Naive thymus-derived CD4-positive, alpha-beta T cell (primary cell): ENCODE results near the gene CACHD1. TPM values are rescaled to one million over a fixed set of nuclear protein-coding genes. Genes with fewer than 3 reads are reported as not detected.

Experiments used
- ATAC-seq: fragments of 150-1000 bp; cut with Tn5 transposase; 2 replicates; pipeline ENCODE4 v1.10.0; 2021; ENCODE audit warnings: mild to moderate bottlenecking, moderate library complexity
- CTCF ChIA-PET: fragments of 350-600 bp; sonication (Branson Sonifier 250); formaldehyde crosslinking; loops from one replicate; lab custom pipeline; 2021; ENCODE audit warnings: antibody characterized with exemption; lab: Charles Lee
- POLR2A ChIA-PET: fragments of 350-600 bp; sonication (Branson Sonifier 250); formaldehyde crosslinking; loops from one replicate; lab custom pipeline; 2021; ENCODE audit warnings: antibody characterized with exemption, inconsistent platforms; lab: Charles Lee
- DNase-seq, 9 donors: peaks; one replicate each; pipeline versions ENCODE4 v3.0.0 to v3.0.0-alpha.2; 2020 to 2022; ENCODE audit warnings: mixed read lengths in 1 of 9
- H3K27ac ChIP-seq: one replicate; pipeline ENCODE4 v1.7.0; 2013; ENCODE audit warnings: mild to moderate bottlenecking, low read depth, low read length, moderate library complexity
- H3K27me3 ChIP-seq, 2 donors: one replicate each; pipeline ENCODE4 v1.7.0; 2013; ENCODE audit warnings: low read length in 2 of 2, mild to moderate bottlenecking in 2 of 2, moderate library complexity in 2 of 2; ENCODE audit not compliant: control insufficient read depth in 2 of 2, insufficient read depth in 2 of 2
- H3K36me3 ChIP-seq, 3 experiments: 1 replicate in 2 of 3; 2 replicates in 1 of 3; pipeline ENCODE4 v1.7.0; 2013; ENCODE audit warnings: low read length in 3 of 3, mild to moderate bottlenecking in 3 of 3, moderate library complexity in 1 of 3; ENCODE audit not compliant: insufficient read depth in 3 of 3, control insufficient read depth in 2 of 3
- H3K4me1 ChIP-seq, 2 donors: one replicate each; pipeline ENCODE4 v1.7.0; 2013; ENCODE audit warnings: low read length in 2 of 2, mild to moderate bottlenecking in 2 of 2, moderate library complexity in 1 of 2; ENCODE audit not compliant: control insufficient read depth in 2 of 2, insufficient read depth in 2 of 2
- H3K4me3 ChIP-seq: 2 replicates; pipeline ENCODE4 v1.7.0; 2013; ENCODE audit warnings: mild to moderate bottlenecking, low read length
- H3K9me3 ChIP-seq, 3 experiments: 1 replicate in 2 of 3; 2 replicates in 1 of 3; pipeline ENCODE4 v1.7.0; 2013; ENCODE audit warnings: low read length in 3 of 3; ENCODE audit not compliant: control insufficient read depth in 2 of 3
- H3K27ac Mint-ChIP-seq, 9 donors: one replicate each; pipeline ENCODE4 v1.8.0; 2020 to 2022; ENCODE audit warnings: mixed read lengths in 9 of 9, mild to moderate bottlenecking in 8 of 9, moderate library complexity in 5 of 9, inconsistent platforms in 2 of 9
- H3K27me3 Mint-ChIP-seq, 5 donors: one replicate each; pipeline ENCODE4 v1.8.0; 2021 to 2022; ENCODE audit warnings: mixed read lengths in 5 of 5, mild to moderate bottlenecking in 1 of 5
- H3K36me3 Mint-ChIP-seq, 5 donors: one replicate each; pipeline ENCODE4 v1.8.0; 2020 to 2022; ENCODE audit warnings: mixed read lengths in 5 of 5, mild to moderate bottlenecking in 3 of 5, inconsistent platforms in 1 of 5
- H3K4me1 Mint-ChIP-seq, 7 donors: one replicate each; pipeline ENCODE4 v1.8.0; 2020 to 2022; ENCODE audit warnings: mixed read lengths in 7 of 7, mild to moderate bottlenecking in 3 of 7, inconsistent platforms in 1 of 7
- H3K4me3 Mint-ChIP-seq, 10 donors: one replicate each; pipeline ENCODE4 v1.8.0; 2020 to 2022; ENCODE audit warnings: mild to moderate bottlenecking in 10 of 10, mixed read lengths in 10 of 10, moderate library complexity in 6 of 10, inconsistent platforms in 2 of 10
- H3K9me3 Mint-ChIP-seq, 11 donors: one replicate each; pipeline ENCODE4 v1.8.0; 2020 to 2022; ENCODE audit warnings: mixed read lengths in 11 of 11, mild to moderate bottlenecking in 4 of 11, inconsistent platforms in 1 of 11, moderate library complexity in 1 of 11
- intact Hi-C, 2 donors: fragments of 100-400 bp; cut with micrococcal nuclease; formaldehyde crosslinking; loops; one replicate each; pipeline ENCODE4 v1.15.1; 2023
- polyA plus RNA-seq, 2 donors: library from polyadenylated mRNA; unstranded; fragments of 300-500 nt; fragmentation: Illumina TruSeq; gene quantifications; one replicate each; pipeline ENCODE4 v1.2.3, GENCODE V29; 2021
- total RNA-seq, 6 experiments: library from RNA in 5 of 6; stranded (reverse) in 5 of 6; gene quantifications; 1 replicate in 5 of 6; 2 replicates in 1 of 6; pipeline ENCODE4 v1.2.3 and lab custom pipeline; 2021 to 2026

CACHD1 gene
- total and polyA plus RNA-seq, 7 experiments from 2014 or later = 0.15 to 9.0 (median 3.4) TPM

GRCh38 chr1:64561993-64562392 is 92.1 kb downstream of the CACHD1 start:
- ChIA-PET POLR2A (no interaction called here), CTCF (interaction anchor here (0.7 kb wide), 1 partner anchor 872 kb away, joined by 5 read pairs; no protein-coding TSS in a partner anchor)
- peak overlapping the region in 1 of 9 donors; percentile 26 for H3K27ac Mint-ChIP-seq
- H3K4me1 ChIP-seq = no peaks in the 10 kb centered on the region
- ATAC-seq = no peak
- H3K36me3 ChIP-seq = no peaks in the 10 kb centered on the region
- peaks cover 0 to 40% (median 25%) of the 10 kb centered on the region in 5 donors for H3K36me3 Mint-ChIP-seq
- H3K4me3 Mint-ChIP-seq = no peak overlapping the region
- H3K27me3 ChIP-seq = no peaks in the 10 kb centered on the region
- peaks cover 0 to 32% (median 4%) of the 10 kb centered on the region in 5 donors for H3K27me3 Mint-ChIP-seq
- H3K9me3 ChIP-seq = no peaks in the 10 kb centered on the region
- no peak overlapping the region for H3K27ac ChIP-seq
- no peak overlapping the region for H3K4me3 ChIP-seq
- peaks cover 0 to 4% (median 0%) of the 10 kb centered on the region in 7 donors for H3K4me1 Mint-ChIP-seq
- H3K9me3 Mint-ChIP-seq = peaks cover 0 to 20% (median 9%) of the 10 kb centered on the region in 11 donors
- intact Hi-C loops = no loop called here
- no peak for DNase-seq

DNA sequence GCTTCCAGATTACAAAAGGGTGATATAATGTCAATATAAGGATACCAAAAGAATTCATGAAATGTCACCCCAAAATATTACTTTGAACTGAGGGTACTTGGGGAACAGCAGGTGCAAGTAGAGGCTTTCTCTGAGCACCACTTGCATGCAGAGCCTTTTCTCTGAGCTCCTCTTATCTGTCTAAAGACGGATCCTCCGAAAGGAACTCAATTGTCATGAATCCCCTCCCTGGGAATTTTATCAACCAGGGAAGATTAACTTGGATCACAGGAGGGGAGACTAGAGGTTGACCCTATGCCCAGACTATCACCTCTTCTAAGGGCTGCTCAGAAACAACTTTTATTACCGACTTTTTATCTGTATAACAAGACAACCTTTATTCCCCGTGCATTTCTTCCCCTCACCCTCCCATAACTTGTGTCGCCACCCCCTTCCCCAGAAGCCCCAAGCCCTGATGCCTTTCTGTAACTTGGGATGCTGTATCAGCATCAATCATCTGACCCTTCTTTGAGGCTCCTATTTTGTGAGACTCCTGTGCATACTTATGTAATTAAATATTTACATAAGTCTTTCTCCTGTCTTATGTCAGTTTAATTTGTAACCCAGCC is 94.1 kb downstream of the CACHD1 start:
- H3K4me1 ChIP-seq = no peaks in the 10 kb centered on the region
- intact Hi-C loops = no loop called here
- POLR2A ChIA-PET = no interaction called here
- Mint-ChIP-seq H3K4me1 (peaks cover 0 to 4% (median 0%) of the 10 kb centered on the region in 7 donors), H3K36me3 (peaks cover 0 to 32% (median 17%) of the 10 kb centered on the region in 5 donors), H3K4me3 (no peak overlapping the region), H3K9me3 (peaks cover 0 to 20% (median 5%) of the 10 kb centered on the region in 11 donors), H3K27ac (no peak overlapping the region), H3K27me3 (peaks cover 0 to 22% (median 0%) of the 10 kb centered on the region in 5 donors)
- no peak overlapping the region for H3K27ac ChIP-seq
- no peaks in the 10 kb centered on the region for H3K9me3 ChIP-seq
- no peak overlapping the region for H3K4me3 ChIP-seq
- ATAC-seq (no peak), DNase-seq (no peak)
- no peaks in the 10 kb centered on the region for H3K36me3 ChIP-seq
- CTCF ChIA-PET = interaction anchor here (1.6 kb wide), 1 partner anchor 112 kb away, joined by 4 read pairs; no protein-coding TSS in a partner anchor
- H3K27me3 ChIP-seq = no peaks in the 10 kb centered on the region

GRCh38 chr1:64564891-64565290 is 95.0 kb downstream of the CACHD1 start:
- ChIA-PET CTCF (no interaction called here), POLR2A (no interaction called here)
- no peak overlapping the region for H3K27ac Mint-ChIP-seq
- Histone ChIP-seq H3K36me3 (no peaks in the 10 kb centered on the region), H3K9me3 (no peaks in the 10 kb centered on the region), H3K4me1 (no peaks in the 10 kb centered on the region), H3K27me3 (no peaks in the 10 kb centered on the region), H3K4me3 (no peak overlapping the region), H3K27ac (no peak overlapping the region)
- peaks cover 0 to 7% (median 0%) of the 10 kb centered on the region in 7 donors for H3K4me1 Mint-ChIP-seq
- no peak overlapping the region for H3K4me3 Mint-ChIP-seq
- H3K36me3 Mint-ChIP-seq = peaks cover 0 to 29% (median 12%) of the 10 kb centered on the region in 5 donors
- H3K27me3 Mint-ChIP-seq = peaks cover 0 to 18% (median 0%) of the 10 kb centered on the region in 5 donors
- DNase-seq (no peak), ATAC-seq (no peak)
- intact Hi-C loops = no loop called here
- peaks cover 0 to 20% (median 5%) of the 10 kb centered on the region in 11 donors for H3K9me3 Mint-ChIP-seq

- peaks cover 0 to 9% (median 0%) of the 10 kb centered on the region in 7 donors for H3K4me1 Mint-ChIP-seq
- POLR2A ChIA-PET = no interaction called here
- no peak for DNase-seq
- Histone ChIP-seq H3K4me3 (no peak overlapping the region), H3K36me3 (no peaks in the 10 kb centered on the region), H3K27me3 (no peaks in the 10 kb centered on the region), H3K27ac (no peak overlapping the region), H3K4me1 (no peaks in the 10 kb centered on the region), H3K9me3 (no peaks in the 10 kb centered on the region)
- H3K27me3 Mint-ChIP-seq = peaks cover 0 to 10% (median 0%) of the 10 kb centered on the region in 5 donors
- CTCF ChIA-PET = interaction anchor here (0.6 to 1.4 kb wide), 3 partner anchors 13 to 179 kb away, joined by 3 to 4 read pairs (median 3); no protein-coding TSS in a partner anchor
- no peak for ATAC-seq
- peaks cover 0 to 20% (median 6%) of the 10 kb centered on the region in 5 donors for H3K36me3 Mint-ChIP-seq
- H3K4me3 Mint-ChIP-seq = no peak overlapping the region
- intact Hi-C loops = no loop called here
- H3K27ac Mint-ChIP-seq = no peak overlapping the region
- peaks cover 0 to 10% (median 0%) of the 10 kb centered on the region in 11 donors for H3K9me3 Mint-ChIP-seq
These were observed 97.7 kb downstream of the CACHD1 start for GRCh38 chr1:64567426-64568170.

- ChIA-PET CTCF (interaction anchor here (0.6 kb wide), 1 partner anchor 179 kb away, joined by 3 read pairs; no protein-coding TSS in a partner anchor), POLR2A (no interaction called here)
- DNase-seq (no peak), ATAC-seq (no peak)
- Histone ChIP-seq H3K4me3 (no peak overlapping the region), H3K9me3 (no peaks in the 10 kb centered on the region), H3K36me3 (no peaks in the 10 kb centered on the region), H3K27ac (no peak overlapping the region), H3K27me3 (no peaks in the 10 kb centered on the region), H3K4me1 (no peaks in the 10 kb centered on the region)
- Mint-ChIP-seq H3K27ac (no peak overlapping the region), H3K27me3 (peaks cover 0 to 10% (median 0%) of the 10 kb centered on the region in 5 donors), H3K36me3 (peaks cover 0 to 20% (median 3%) of the 10 kb centered on the region in 5 donors), H3K4me1 (peaks cover 0 to 9% (median 0%) of the 10 kb centered on the region in 7 donors), H3K9me3 (peaks cover 0 to 5% (median 0%) of the 10 kb centered on the region in 11 donors), H3K4me3 (no peak overlapping the region)
- intact Hi-C loops = no loop called here
These were observed 98.2 kb downstream of the CACHD1 start for GRCh38 chr1:64568171-64568450.

- H3K36me3 ChIP-seq = no peaks in the 10 kb centered on the region
- H3K4me3 Mint-ChIP-seq = no peak overlapping the region
- H3K27me3 Mint-ChIP-seq = peaks cover 0 to 9% (median 0%) of the 10 kb centered on the region in 5 donors
- no peaks in the 10 kb centered on the region for H3K9me3 Mint-ChIP-seq
- ATAC-seq (no peak), DNase-seq (no peak)
- H3K36me3 Mint-ChIP-seq = peaks cover 0 to 18% (median 3%) of the 10 kb centered on the region in 5 donors
- no peak overlapping the region for H3K4me3 ChIP-seq
- peaks cover 0 to 9% (median 0%) of the 10 kb centered on the region in 7 donors for H3K4me1 Mint-ChIP-seq
- no peak overlapping the region for H3K27ac Mint-ChIP-seq
- H3K4me1 ChIP-seq = no peaks in the 10 kb centered on the region
- no peak overlapping the region for H3K27ac ChIP-seq
- intact Hi-C loops = no loop called here
- H3K27me3 ChIP-seq = no peaks in the 10 kb centered on the region
- CTCF ChIA-PET = no interaction called here
- H3K9me3 ChIP-seq = no peaks in the 10 kb centered on the region
- POLR2A ChIA-PET = no interaction called here
These were observed 99.5 kb downstream of the CACHD1 start for GRCh38 chr1:64569411-64569810.
